Chondrocyte (in vitro differentiated cells): Measurements from ENCODE around the gene NT5E. TPM values are rescaled to one million over a fixed set of nuclear protein-coding genes. Genes with fewer than 3 reads are reported as not detected.
A peak's percentile ranks its signal among the peaks of the same experiment; 100 is the strongest.

Experiments
- DNase-seq: peaks from one replicate; pipeline ENCODE4 v3.0.0; 2021; ENCODE audit warnings: mixed read lengths, low spot score
- H3K27ac Mint-ChIP-seq: one replicate; pipeline ENCODE4 v1.8.0; 2021; ENCODE audit warnings: mild to moderate bottlenecking, moderate library complexity, mixed read lengths; ENCODE audit not compliant: unreplicated experiment
- H3K27me3 Mint-ChIP-seq: 2 replicates; pipeline ENCODE4 v1.8.0; 2021; ENCODE audit warnings: low read depth, mixed read lengths
- H3K36me3 Mint-ChIP-seq: 2 replicates; pipeline ENCODE4 v1.8.0; 2021; ENCODE audit warnings: low read depth, mixed read lengths
- H3K4me1 Mint-ChIP-seq: 2 replicates; pipeline ENCODE4 v1.8.0; 2021; ENCODE audit warnings: low read depth, mild to moderate bottlenecking, mixed read lengths
- H3K4me3 Mint-ChIP-seq: one replicate; pipeline ENCODE4 v1.8.0; 2021; ENCODE audit warnings: mild to moderate bottlenecking, moderate library complexity, mixed read lengths; ENCODE audit not compliant: unreplicated experiment
- H3K9me3 Mint-ChIP-seq: 2 replicates; pipeline ENCODE4 v1.8.0; 2021; ENCODE audit warnings: low read depth, mixed read lengths
- CTCF ChIP-seq: fragments of 200-600 bp; sonication (generic); IDR thresholded peaks from 2 replicates; pipeline ENCODE4 v1.5.0; 2021; ENCODE audit warnings: antibody characterized with exemption, mild to moderate bottlenecking, moderate library complexity
- total RNA-seq: library from RNA; stranded (reverse); gene quantifications from 3 replicates; pipeline ENCODE4 v1.2.1, GENCODE V29; 2021

NT5E gene
- total RNA-seq, 1 donor from 2014 or later = 49.0 TPM

GRCh38 chr6:85429346-85429745 lies 20.5 kb upstream of the NT5E start:
- no peak for DNase-seq
- no peak overlapping the region for H3K4me3 Mint-ChIP-seq
- H3K27ac Mint-ChIP-seq = no peak overlapping the region
- H3K36me3 Mint-ChIP-seq = peaks cover 5% of the 10 kb centered on the region
- TF ChIP-seq CTCF = no peak
- peaks cover 25% of the 10 kb centered on the region for H3K9me3 Mint-ChIP-seq
- no peaks in the 10 kb centered on the region for H3K4me1 Mint-ChIP-seq
- no peaks in the 10 kb centered on the region for H3K27me3 Mint-ChIP-seq

- DNase-seq = no peak
- Mint-ChIP-seq H3K27me3 (no peaks in the 10 kb centered on the region), H3K4me3 (no peak overlapping the region), H3K36me3 (peaks cover 3% of the 10 kb centered on the region), H3K4me1 (peaks cover 9% of the 10 kb centered on the region), H3K27ac (no peak overlapping the region), H3K9me3 (peaks cover 14% of the 10 kb centered on the region)
- no peak for TF ChIP-seq CTCF
Measured at GRCh38 chr6:85431271-85431670, 18.6 kb upstream of the NT5E start.

GRCh38 chr6:85432554-85432953 lies 17.3 kb upstream of the NT5E start:
- peaks cover 21% of the 10 kb centered on the region for H3K4me1 Mint-ChIP-seq
- H3K27ac Mint-ChIP-seq = no peak overlapping the region
- TF ChIP-seq CTCF = no peak
- H3K27me3 Mint-ChIP-seq = no peaks in the 10 kb centered on the region
- no peak for DNase-seq
- peaks cover 9% of the 10 kb centered on the region for H3K9me3 Mint-ChIP-seq
- peaks cover 2% of the 10 kb centered on the region for H3K36me3 Mint-ChIP-seq
- no peak overlapping the region for H3K4me3 Mint-ChIP-seq

GRCh38 chr6:85435851-85436250 lies 14.0 kb upstream of the NT5E start:
- H3K36me3 Mint-ChIP-seq = peaks cover 2% of the 10 kb centered on the region
- H3K4me3 Mint-ChIP-seq = no peak overlapping the region
- H3K9me3 Mint-ChIP-seq = peaks cover 21% of the 10 kb centered on the region
- DNase-seq = no peak
- H3K27ac Mint-ChIP-seq = peak overlapping the region; percentile 53
- TF ChIP-seq CTCF = no peak
- no peaks in the 10 kb centered on the region for H3K27me3 Mint-ChIP-seq
- H3K4me1 Mint-ChIP-seq = peaks cover 22% of the 10 kb centered on the region

- peak overlapping the region; percentile 17 for H3K27ac Mint-ChIP-seq
- peaks cover 22% of the 10 kb centered on the region for H3K4me1 Mint-ChIP-seq
- DNase-seq = no peak
- TF ChIP-seq CTCF = no peak
- peaks cover 22% of the 10 kb centered on the region for H3K9me3 Mint-ChIP-seq
- no peak overlapping the region for H3K4me3 Mint-ChIP-seq
- H3K27me3 Mint-ChIP-seq = no peaks in the 10 kb centered on the region
- H3K36me3 Mint-ChIP-seq = peaks cover 2% of the 10 kb centered on the region
Measured at GRCh38 chr6:85436411-85436810, 13.5 kb upstream of the NT5E start.
